NCI-H1105 treated with DMSO at 0.1 percent for 48 hours (cell line): ENCODE data around the gene SEMA6D.

Source experiments
- DNase-seq: peaks from one replicate; lab custom pipeline; 2025; lab: John Stamatoyannopoulos, UW

The SEMA6D gene

DNA sequence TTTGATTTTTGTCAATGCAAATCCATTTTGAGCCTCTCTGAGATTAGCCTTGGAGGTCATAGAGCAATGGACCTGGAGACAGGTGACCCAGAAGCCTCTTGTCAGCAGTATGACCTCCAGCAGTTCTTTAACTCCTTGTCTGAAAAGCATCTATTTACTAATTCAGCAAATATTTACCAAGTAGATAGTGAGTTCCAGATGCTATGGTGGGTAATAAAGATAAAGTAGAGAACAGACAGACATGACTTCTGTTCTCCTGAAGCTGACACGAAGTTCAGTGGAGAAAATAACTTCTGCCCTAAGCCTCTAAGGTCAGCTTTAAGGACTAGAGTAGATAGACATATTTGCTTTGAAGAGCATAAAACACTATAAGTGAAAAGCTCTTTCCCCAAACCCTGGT lies 26.6 kb downstream of the SEMA6D start:
- DNase-seq: no peak

DNA sequence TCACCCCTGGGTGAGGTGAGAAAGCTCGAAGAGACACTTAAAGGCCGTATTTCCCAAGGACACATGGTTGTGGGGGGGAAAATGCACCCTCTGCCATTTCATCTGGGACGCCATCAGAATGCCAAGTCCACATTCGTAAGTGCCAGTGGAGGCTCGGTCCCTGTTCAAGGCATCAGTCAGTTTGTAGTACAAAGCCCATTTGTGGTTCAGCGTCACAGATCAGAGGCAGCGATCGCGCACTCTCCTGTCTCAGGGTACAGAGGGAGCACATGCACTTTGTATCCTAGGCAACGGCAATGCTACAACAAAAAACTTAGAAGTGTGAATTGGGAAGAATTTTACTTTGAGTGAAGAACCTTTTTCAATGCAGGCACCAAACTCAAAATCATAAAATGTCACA lies 27.2 kb downstream of the SEMA6D start:
- no peak for DNase-seq

DNA sequence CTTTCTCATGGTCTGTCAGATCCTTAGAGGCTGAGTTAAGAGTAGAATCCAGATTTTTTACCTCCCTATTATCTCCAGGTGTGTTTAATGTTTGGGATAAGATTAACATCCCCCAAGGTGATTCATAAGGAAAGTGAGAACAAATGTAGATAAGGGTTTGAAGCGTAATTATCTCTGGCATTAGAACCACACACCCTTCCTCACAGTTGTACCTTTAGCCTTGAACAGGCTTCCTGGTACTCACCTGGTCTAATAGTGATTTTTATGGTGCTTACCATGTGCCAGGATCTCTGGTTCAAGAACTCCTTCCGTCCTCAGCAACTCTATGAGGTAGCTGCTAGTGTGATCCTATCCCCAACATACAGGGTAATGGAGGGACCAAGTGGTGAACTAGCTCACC lies 27.7 kb downstream of the SEMA6D start:
- DNase-seq: no peak

DNA sequence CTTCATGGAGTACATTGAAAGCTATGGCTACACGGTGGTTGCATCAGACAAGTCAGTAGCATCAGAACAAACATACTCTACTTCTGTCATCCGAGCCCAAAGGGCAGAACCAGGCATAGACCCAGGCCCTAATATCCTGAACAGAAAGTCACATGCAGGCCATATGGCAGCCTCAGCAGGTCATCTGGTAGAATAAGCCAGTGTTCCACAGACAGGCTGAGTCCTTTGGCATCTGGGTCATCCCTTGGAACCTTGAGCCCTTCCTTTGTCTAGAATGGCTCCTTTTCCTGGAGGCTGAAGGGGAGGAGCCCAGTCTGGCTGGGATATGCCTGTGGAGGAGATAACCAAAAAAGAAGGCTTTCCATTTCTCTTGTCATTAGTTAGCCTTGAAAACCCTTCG lies 29.2 kb downstream of the SEMA6D start:
- DNase-seq: no peak

DNA sequence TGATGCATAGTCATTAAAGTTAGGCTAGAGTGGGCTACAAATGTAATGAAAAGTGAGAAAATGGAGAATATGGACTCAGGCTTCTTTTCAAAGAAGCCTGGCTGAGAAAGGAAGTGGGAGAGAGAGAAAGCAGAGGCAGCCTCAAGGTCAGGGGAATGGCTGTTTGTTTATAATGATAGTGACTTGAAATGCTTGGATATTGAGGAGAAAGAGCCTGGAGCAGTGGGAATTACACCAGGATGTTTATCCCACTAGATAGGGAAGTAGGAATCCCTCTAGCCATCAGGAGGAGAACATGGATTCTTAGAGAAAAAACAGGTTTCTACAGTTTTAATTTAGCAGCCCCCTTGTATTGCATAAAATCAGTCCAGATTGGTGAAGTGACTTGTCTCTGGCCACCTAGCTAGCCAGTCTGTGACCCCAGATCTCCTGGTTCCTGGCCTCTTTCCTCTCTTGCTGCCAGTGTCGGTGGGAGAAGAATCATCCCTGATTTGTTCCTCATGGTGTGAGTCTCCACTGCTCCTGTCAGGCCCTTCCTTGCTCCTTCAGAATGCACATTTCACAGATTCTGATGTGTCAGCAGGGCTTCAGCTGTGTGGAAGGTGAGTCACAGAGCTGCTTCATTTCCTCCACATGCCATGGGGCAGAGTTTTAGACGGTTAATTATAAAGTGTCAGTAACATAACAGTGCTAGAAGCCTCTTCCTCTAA lies 32.9 kb downstream of the SEMA6D start:
- DNase-seq: no peak

DNA sequence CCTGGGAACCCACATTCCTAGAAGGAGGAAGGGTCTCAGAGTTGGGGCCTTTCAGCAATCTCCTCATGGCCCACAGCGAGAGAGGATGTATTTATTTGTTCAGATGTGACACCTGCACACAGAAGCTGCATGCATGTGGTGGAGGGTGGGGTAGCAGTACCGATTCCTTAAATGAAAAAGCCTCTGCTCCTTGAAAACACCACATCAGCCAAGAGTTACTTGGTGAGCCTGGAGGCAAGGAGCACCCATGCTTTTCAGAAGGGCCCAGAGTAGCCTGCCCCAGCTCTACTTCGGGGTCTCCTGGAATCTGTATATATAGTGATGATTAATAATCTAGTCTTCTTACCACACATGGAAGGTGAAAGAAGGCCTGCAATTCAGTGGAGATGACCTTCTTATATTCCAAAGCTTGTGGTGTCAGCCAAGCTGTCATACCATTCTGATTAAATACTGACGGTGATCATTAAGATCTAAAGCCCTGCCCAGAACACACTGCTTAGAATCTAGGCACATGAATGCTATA lies 33.5 kb downstream of the SEMA6D start:
- DNase-seq: no peak

DNA sequence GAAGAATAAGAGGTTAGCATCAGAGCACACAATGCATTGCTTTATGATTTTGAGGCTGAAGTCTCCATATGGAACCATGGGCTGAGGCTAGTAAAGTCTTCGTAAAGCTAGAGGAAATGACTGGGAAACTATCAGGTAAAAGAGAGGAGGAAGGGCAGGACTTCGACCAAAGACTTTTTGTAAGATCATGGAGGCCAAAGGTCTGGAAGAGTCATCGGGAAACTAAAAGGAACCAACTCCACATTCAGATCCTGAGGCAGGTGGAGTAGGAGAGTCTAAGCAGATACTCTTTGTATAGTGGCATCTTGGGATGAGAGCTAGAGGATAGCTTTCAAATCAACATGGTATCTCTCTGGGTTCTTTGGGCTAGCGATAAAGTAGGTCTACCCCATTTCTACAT lies 36.3 kb downstream of the SEMA6D start:
- DNase-seq: no peak

DNA sequence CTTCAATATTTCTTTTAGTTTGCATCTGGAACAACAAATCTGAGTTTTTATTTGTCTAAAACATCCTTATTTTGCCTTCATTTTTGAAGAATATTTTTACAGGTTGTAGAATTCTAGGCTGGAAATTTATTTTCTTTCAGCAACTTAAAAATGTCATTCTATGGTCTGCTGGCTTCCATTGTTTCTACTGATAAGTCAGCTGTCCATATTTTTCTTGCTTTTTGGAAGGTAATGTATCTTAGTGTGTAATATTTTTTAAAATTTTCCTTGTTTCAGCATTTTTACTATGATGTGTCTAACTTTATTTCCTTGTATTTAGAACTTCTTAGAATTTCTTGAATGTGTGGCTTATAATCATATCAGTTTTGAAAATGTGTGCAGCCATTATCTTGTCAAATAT lies 37.0 kb downstream of the SEMA6D start:
- DNase-seq: no peak

DNA sequence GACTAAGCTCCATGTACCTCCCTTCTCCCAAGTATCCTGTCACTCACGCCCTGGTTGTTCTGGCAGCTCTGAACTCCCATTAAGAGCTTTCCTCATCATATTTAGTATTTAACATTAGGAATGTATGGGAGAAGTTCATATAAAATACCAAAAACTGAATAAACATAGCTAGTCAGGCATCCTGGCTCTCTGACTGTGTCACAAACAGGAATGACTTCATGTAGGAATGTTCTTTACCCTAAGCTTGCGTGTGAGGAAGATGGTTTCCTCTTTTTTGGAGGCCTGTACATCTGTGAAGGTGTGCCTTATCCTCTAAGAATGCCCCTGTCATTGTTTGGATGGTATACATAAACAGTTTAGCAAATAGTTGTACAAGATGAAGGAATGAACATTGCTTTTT lies 38.6 kb downstream of the SEMA6D start:
- no peak for DNase-seq

DNA sequence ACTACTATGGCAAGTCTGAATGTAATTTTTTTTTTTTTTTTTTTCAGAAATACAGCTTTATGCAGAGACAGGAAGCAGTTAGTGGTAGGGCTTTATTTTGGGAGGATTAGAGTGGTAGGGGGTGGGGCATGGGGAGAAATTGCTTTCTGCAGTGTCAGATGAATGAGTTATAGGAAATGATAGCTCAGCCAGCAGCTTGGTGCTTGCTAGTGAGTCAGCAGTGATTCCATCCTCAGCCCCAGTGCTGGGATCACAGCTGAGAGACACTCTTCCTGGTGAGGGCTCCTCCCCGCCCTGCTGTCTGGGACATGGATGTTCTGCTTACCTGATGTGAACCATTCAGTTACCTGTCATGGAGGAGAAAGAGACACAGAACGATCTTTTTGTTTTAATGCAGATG lies 39.6 kb downstream of the SEMA6D start:
- no peak for DNase-seq

DNA sequence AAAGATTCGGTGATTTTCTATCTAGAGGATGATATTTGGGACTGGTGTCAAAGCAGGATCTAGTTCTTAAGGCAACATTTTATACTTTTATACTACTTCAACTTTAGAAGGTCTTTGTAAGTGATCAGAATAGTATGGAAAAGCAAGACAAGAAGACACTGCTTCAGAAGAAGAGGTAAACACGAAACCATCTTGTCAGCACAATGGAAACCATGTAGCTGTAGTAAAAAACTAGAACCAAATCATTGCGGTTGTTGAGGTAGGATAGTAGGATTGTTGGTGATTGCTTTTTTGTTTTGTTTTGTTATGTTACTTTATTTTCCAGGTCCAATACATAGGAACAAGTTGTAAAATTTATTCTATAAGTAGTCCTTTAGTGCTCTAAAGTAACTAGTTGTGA lies 40.0 kb downstream of the SEMA6D start:
- no peak for DNase-seq

DNA sequence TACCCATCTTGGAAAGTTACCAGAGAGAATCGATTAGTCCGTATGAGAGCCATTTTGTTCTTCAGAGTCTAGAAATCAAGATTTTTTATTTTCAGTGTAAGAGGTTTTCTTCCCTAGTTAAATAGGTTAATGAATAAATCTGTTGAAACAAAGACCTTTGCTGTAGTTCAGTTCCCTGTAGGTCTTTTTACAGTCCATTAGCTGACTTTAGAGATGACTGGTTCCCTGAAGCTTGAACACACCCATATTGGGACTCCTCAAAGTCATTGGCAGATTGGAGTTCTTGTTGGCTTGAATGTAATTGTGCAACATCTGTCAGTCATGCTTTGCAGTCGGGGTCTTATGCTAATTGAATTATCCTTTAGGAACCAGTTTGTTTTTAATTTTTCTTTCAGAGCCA lies 45.3 kb downstream of the SEMA6D start:
- DNase-seq: no peak

DNA sequence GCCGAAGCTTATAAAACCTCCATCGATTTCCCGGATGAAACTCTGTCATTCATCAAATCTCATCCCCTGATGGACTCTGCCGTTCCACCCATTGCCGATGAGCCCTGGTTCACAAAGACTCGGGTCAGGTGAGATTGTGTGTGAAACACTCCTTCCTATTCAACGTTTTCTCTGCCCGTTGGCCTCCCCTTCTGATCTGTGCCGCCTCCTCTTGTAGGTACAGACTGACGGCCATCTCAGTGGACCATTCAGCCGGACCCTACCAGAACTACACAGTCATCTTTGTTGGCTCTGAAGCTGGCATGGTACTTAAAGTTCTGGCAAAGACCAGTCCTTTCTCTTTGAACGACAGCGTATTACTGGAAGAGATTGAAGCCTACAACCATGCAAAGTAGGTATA lies 47.4 kb downstream of the SEMA6D start:
- DNase-seq: no peak

DNA sequence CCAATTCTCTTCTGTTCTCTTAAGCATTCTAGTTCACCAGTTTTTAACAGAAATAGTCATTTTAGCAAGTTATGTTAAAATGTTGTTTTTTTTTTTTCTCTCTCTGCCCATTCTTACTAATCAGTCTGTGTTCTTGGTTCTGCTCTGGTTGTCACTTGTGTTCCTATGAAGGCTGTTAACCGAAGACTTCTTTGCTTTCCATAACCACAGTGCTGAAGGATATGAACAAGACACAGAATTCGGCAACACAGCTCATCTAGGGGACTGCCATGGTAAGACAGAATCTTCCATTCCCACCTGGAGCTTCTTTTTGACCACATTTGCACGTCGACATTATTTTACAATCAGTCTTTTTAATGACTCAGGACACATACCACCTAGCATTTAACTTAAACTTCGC lies 49.1 kb downstream of the SEMA6D start:
- no peak for DNase-seq

DNA sequence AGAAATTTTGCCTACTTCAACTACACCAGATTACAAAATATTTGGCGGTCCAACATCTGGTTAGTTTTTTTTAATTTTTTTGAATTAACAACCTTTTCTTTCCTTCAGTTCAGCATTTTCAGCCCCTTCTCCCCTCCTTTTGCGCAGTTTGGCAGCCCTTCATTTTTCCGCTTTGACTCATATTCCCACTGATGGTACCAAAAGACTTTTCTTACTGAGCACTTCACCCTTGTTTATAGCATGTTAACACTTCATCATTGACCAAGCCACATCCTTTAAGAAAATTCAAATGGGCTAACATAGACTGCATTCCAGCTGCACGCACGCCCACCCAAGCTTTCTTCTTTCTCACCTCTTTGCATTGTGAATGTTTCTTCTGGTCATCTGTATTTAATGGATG lies 49.7 kb downstream of the SEMA6D start:
- no peak for DNase-seq

DNA sequence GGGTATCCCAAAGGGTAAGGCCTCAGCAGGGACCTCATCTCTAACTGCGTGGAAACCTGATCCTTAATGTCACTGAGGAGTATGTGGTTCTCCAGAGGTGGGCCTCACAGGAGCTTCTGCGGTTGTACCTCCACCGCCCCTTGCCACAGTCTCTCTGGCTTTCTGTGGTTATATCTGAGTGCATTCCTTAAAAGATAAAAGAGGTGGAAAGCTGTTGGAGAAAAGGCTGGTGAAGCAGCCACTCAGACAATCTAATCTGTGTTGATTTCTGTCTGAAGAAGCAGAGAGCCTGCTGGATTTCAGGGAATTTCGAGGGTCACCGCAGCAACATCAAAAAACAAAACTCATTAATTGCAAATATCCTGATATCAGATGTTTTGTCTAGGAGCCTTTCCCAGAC lies 51.4 kb downstream of the SEMA6D start:
- DNase-seq: no peak

DNA sequence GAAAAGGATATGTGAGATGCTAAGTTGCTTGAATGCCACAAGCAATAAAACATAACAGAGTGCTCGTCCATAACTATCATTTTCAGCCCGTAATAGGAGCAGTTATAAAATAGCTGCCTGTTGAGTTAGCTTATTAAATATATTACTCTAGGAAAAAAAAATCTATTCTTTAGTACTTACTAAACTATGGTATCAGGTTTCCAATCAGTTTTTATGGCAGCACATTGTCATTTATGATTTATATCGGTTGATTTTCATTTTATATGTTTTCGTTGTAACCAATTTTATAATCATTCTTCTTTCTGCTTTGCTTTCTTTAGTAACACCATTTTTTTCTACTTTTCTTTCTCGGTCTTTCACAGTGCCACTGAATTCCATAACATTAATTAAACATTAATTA lies 51.9 kb downstream of the SEMA6D start:
- no peak for DNase-seq

DNA sequence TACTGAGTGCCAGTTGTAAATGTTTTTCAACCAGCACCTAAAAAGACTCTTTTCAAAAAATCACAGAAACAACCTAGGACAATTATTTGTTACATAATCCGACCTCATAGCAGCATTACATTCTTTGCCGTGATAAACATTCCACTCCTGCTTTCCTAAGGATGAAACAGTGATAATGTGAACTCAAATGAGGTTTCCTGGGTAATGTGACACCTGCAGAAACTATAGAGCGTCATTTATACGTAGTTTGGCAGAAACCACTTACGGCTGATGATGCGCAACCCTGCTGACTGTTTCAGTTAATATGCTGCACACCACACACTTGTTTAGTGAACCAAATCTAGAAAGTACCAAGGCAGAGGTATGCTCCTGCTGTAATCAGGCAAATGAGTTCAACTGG lies 55.8 kb downstream of the SEMA6D start:
- DNase-seq: no peak

DNA sequence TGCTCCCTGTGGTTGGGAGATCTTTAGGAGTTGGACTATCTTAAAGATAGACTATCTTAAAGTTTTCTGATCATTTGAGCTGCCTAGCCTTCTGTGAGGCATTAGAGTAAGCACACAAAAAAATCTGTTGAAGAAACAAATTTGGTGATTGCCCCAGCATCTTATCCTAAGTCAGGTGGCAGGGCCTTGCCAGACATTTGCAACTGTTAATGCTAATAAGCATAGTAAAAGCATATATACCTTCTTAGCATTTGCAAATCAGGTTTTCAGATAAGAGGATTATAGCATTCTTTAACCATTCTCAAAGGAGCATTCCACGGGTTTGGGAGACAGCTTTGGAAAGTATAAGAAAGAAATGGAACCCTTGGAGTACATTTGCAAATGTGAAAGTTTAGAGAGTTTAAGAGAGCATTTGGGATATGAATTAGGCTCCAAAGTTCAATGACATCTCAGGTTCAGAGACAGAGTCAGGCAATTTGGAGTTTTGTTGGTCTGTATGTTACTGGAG lies 61.0 kb downstream of the SEMA6D start:
- DNase-seq: no peak

DNA sequence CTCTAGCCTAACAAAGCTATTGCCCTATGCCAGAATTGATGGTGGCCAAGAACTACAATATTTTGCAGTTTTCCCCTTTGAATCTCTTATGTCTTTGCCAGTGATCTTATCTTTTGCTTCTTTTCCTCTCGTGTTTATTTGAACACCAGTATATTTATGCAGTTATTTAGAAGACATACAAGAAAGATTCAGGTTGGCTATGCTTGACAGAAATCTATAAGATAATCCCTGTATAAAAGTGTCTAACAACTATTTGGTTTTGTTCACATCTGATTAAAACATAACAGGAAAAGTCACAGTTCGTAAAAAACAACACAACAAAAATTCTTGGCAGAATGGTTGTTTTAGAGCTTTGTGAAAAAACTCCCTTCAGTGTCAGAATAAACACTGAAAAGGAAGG lies 63.7 kb downstream of the SEMA6D start:
- DNase-seq: no peak

DNA sequence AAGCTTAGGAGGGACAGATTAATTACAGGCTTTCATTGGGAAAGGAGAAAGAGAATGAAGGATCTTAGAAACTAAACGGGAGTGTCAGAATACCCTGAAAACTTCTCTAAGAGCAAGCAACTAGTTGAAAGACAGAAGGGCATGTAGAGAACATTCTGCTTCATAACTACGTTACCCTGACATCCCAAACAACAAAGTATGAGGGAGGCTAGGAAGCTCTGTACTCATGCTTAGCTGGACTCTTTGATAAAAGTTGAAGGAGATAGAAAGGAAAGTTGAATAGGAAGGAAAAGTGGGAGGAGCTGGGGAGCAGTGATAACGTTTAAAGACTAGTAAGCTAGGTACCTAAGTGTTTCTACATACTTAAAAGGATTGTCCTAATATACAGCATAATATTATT lies 64.2 kb downstream of the SEMA6D start:
- DNase-seq: no peak

DNA sequence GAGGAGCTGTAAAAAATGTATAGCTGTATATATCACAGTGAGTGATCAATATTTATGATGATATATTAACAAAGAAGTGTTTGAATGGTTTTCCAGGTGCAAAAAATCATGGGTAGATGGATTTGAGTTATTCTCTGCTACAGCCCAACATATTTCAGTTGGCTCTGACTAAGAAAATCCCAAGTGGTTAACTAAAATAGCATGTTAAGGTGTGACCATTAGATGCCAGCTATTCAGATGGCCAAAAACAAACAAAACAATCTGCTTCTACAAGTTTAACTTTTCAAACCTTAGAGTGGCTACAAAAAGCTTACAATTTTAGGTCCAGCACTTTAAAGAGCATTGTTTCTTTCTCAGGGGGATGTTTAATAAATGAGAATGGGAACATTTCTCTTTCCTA lies 67.5 kb downstream of the SEMA6D start:
- no peak for DNase-seq

DNA sequence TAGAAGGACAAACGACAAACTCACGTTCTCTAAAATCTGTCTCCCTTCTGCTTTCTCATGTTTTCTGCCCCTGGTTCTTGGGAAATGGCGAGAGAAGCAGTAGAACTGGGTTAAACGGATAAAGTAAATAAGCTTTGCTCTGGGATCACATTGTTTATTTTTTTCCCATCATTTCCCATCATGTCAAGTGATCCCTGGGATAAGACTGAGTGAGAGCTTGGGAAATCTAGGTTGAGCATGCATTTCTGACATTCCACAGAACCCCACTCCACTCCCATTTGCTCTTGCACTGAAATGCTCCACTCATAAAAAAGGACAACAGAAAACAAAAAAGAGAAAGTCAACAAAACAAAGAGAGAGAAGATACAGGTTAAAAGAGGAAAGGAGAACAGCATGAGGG lies 69.1 kb downstream of the SEMA6D start:
- DNase-seq: no peak

DNA sequence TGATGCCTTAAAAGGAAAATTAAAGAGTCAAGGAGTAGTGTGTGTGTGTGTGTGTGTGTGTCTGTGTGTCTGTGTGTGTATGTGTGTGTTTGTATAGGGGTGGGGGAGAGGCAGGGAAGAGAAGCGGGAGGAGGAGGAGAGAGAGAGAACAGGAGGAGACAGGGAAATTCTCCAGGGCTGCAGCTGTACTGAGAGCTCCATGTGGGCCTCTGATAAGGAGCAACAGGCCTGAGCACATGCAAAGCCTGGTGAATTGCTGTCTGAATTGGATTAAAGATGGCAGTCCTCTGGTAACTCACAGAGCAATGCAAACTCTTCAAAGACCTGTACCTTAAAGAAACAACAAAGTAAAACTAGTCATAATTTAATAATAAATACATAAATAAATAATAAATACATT lies 70.6 kb downstream of the SEMA6D start:
- no peak for DNase-seq
